GM12874 (cell line): ENCODE results near the gene MBD4.

Experiments
- TF ChIP-seq, protein P1 (sequence below): IDR thresholded peaks from 2 replicates; pipeline ENCODE4 v1.5.1; 2011; ENCODE audit warnings: low read depth, mild to moderate bottlenecking, control low read depth, low read length, moderate library complexity; ENCODE audit not compliant: insufficient read depth

Gene MBD4

DNA sequence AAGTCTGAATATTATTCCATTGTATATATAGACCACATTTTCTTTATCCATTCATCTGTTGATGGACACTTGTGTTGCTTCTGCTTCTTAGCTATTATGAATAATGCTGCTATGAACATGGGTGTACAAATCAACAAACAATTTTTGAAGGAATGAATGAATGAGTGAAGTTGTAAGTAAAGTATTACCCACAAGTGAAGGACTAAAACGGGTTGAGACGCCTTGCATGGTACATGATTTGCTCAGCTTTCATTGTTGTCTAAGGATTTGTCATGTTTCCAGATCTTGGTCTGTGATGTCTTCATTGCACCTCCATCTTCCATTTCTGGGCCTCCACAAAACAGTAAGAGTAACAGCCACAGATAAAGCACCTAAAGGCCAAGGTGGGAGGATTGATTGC is 20.8 kb upstream of the MBD4 start:
- TF ChIP-seq, protein P1, sequence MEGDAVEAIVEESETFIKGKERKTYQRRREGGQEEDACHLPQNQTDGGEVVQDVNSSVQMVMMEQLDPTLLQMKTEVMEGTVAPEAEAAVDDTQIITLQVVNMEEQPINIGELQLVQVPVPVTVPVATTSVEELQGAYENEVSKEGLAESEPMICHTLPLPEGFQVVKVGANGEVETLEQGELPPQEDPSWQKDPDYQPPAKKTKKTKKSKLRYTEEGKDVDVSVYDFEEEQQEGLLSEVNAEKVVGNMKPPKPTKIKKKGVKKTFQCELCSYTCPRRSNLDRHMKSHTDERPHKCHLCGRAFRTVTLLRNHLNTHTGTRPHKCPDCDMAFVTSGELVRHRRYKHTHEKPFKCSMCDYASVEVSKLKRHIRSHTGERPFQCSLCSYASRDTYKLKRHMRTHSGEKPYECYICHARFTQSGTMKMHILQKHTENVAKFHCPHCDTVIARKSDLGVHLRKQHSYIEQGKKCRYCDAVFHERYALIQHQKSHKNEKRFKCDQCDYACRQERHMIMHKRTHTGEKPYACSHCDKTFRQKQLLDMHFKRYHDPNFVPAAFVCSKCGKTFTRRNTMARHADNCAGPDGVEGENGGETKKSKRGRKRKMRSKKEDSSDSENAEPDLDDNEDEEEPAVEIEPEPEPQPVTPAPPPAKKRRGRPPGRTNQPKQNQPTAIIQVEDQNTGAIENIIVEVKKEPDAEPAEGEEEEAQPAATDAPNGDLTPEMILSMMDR, result no peak

DNA sequence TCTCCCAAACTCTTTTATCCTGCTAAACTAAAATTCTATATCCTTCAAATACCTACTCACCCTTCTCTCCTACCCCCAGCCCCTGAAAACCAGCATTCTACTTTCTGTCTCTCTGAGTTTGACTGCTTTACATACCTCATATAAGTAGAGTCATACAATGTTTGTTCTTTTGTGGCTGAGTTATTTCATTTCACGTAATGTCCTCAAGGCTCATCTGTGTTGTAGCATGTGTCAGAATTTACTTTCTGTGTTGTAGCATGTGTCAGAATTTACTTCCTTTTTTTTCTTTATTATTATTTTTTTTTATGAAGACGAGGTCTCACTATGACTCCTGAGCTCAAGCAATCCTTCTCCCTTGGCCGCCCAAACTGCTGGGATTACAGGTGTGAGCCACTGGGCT is 20.4 kb upstream of the MBD4 start:
- TF ChIP-seq, protein P1, result no peak

DNA sequence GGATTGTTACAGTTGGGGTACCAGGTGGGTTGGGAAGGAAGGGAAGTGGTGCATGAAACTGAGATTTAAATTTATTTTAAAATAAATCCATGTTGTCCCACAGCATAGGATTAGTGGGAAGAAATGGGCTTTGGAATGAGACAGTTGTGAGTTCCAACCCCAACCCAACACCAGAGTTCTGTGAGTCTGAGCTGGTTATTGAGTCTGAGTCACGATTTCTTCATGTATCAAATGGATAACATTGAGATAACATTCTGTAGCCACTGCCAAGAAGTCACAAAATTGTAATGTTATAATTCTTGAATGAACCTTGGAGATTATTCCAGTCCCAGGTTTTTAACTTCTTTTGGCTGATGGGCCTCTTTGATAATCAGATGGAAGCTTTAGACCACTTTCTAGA is 14.0 kb upstream of the MBD4 start:
- TF ChIP-seq, protein P1, result no peak

DNA sequence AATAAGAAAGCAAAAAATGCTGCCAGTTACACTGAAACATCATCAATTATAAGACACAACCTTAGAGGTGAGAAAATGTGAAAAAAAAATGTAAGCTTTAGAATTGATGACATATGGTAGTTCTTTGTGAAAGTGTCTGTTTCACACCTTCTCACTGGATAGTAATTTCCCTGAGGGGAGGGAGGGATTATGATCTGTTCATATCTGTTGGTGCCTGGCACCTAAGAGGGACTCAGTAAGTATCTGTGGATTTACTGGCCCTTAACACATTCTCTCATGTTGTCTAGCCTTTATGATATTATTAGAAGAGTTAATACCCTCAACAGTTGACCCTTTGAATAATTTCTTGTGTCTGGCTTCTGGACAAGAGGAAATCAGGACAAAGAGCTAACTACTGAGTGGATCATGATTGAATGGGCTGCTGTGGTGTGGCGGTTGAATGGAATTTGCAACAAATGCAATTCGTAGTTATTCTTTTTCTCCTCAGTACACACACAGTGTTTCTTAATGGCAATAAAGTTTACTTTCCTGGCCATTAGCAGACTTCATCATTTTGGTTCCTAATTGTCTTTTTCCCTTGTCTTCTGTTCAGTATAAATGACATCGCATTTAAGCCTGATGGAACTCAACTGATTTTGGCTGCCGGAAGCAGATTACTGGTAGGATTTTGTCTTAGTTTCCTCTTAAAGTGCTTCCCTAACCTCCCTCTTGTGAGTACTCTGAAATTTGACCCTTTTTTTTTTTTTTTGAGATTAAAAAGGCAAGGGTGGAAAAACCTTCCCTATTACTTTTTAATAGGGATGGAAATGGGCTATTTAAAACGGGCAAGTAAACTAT is 9.7 kb upstream of the MBD4 start:
- TF ChIP-seq, protein P1, result no peak

DNA sequence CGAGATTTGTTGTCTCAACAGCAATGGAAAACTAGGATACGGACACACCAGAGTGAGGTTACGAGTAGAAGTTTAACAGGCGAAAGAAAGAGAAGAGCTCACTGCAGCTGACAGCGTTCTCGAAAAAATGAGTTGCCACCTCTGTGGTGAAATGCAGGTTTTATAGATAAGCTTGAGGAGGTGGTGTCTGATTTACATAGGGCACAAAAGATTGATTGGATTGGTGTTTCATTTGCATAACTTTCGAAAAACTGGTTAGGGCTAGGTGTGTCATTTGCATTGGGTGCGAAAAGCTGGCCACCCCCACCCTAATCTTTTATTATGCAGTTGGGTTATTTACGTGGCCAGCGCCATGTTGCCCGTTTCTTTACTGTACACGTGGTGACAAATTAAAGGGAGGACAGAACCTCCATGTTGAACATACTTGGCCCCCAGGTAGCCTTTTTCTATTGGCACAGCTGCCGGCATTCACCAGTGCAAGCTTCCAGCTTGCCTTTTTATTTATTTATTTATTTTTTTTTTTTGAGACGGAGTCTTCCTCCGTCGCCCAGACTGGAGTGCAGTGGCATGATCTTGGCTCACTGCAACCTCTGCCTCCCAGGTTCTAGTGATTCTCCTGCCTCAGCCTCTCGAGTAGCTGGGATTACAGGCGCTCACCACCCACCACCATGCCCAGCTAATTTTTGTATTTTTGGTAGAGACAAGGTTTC is 8.6 kb upstream of the MBD4 start:
- TF ChIP-seq, protein P1, result no peak

DNA sequence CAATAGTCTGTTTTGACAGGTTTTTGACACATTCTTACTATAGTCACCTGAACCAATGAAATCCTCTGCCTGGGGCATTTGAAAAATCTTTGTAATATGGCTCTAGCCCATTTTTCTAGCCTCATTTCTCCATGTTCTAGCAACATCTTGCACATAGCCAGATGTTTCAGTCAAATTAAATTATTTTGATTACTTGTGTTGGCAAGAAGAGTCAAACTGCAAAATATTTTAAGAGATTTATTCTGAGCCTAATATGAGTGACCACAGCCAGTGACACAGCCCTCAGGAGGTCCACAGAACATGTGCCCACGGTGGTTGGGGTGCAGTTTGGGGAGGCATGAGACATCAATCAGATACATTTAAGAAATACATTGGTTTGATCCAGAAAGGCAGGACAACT is 7.2 kb upstream of the MBD4 start:
- TF ChIP-seq, protein P1, result no peak

DNA sequence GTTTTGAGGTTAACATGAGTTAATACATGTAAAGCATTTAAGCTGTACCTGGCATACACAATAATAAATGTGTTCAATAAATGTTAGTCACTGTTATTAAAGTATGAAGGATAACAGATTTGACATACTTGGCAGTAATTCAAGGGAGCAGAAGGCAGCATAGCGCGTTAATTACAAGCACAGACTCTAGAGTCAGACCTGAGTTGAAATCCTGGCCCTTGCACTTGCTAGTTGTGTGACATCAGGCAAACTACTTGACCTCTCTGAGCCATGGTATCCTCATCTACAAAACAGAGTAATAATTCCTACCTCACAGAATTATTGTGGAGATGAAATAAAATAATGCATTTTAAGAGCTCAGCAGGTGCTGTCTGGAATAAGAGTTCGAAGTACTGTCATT is 5.7 kb upstream of the MBD4 start:
- TF ChIP-seq, protein P1, result no peak
